Adrenal gland (tissue), 12 donors: ENCODE results near the gene KCNE1. TPM values are rescaled to one million over a fixed set of nuclear protein-coding genes. Genes with fewer than 3 reads are reported as not detected.

Experiments used
- polyA plus RNA-seq, 3 donors: library from polyadenylated mRNA; stranded (reverse); fragments of 200-250 nt in 2 of 3; fragments of 350-450 nt in 1 of 3; fragmentation: Illumina TruSeq in 1 of 3; extraction: RNeasy Lipid Tissue Mini Kit (QIAGEN cat#74804) in 1 of 3; gene quantifications; one replicate each; pipeline ENCODE4 v1.2.3, GENCODE V29; 2013 to 2014
- small RNA-seq, 2 donors: library from RNA; depleted of rRNA; stranded (forward); fragments of <200 nt; gene quantifications; one replicate each; pipeline ENCODE3, GENCODE V24; 2016
- total RNA-seq, 9 donors: library from RNA; depleted of rRNA in 4 of 9; stranded (reverse); fragments of >200 nt in 4 of 9; fragments of 120-200 nt in 1 of 9; fragmentation: NEBNext Ultra II Directional in 1 of 9; extraction: Animal tissue kit (Norgen Biotek cat#: 25700) in 1 of 9; gene quantifications; one replicate each; pipeline versions ENCODE4 v1.1.0 to v1.2.4, GENCODE V29; 2013 to 2023
- donor health status: healthy with polysubstance abuse.
- donor health status: Bipolar disorder and iron deficiency.
- donor health status: DM: yes; HTN: yes; CAD: no.
- donor health status: DM: no; HTN: no; CAD: no.
- donor health status: DM: no; HTN: no; CAD: no.
- donor health status: DM: yes; HTN: yes; CAD: no.

The KCNE1 gene
- total and polyA plus RNA-seq, 12 donors, result 0.11 to 4.8 (median 1.9) TPM

Small RNAs within 50 kb of the gene (small RNA-seq; reads per million reads assigned to genes)
- 0 reads per million in 2 donors for gene RF00614

Other genes with a start within 250 kb of the KCNE1 start
- under 1 TPM in 2 of 9 donors, not detected in 7; 0.22 to 0.32 TPM for gene KCNE2, start 148.2 kb downstream of the KCNE1 start, total RNA-seq
- under 1 TPM in 2 of 3 donors, not detected in 1; 0.47 to 0.80 TPM for gene KCNE2, start 148.2 kb downstream of the KCNE1 start, polyA plus RNA-seq
- 10 to 100 TPM in 3 of 9 donors, 1 to 10 TPM in 5, not detected in 1; 3.8 to 24.4 (median 8.4) TPM for gene SMIM11, start 136.7 kb downstream of the KCNE1 start, total RNA-seq
- gene SMIM11, start 136.7 kb downstream of the KCNE1 start, polyA plus RNA-seq, result 10 to 100 TPM in 1 of 3 donors, 1 to 10 TPM in 2; 2.3 to 14.6 (median 4.6) TPM
- gene SMIM34, start 88.3 kb downstream of the KCNE1 start, total RNA-seq, result under 1 TPM in 1 of 9 donors, not detected in 8; 0.28 TPM
- gene SMIM34, start 88.3 kb downstream of the KCNE1 start, polyA plus RNA-seq, result not detected
- gene RCAN1, start 102.9 kb upstream of the KCNE1 start, total RNA-seq, result 10 to 100 TPM; 11.5 to 74.4 (median 23.7) TPM
- gene RCAN1, start 102.9 kb upstream of the KCNE1 start, polyA plus RNA-seq, result 10 to 100 TPM; 17.8 to 26.5 (median 22.1) TPM
- under 1 TPM in 5 of 9 donors, not detected in 4; 0.07 to 0.41 (median 0.21) TPM for gene CLIC6, start 156.8 kb upstream of the KCNE1 start, total RNA-seq
- gene CLIC6, start 156.8 kb upstream of the KCNE1 start, polyA plus RNA-seq, result under 1 TPM in 2 of 3 donors, not detected in 1; 0.24 to 0.32 TPM